NCI-H2171 (cell line): ENCODE results near the gene CHD6.

Experiments used
- DNase-seq: peaks from one replicate; lab custom pipeline; 2025; lab: John Stamatoyannopoulos, UW

The CHD6 gene

GRCh38 chr20:41393705-41394066 lies 224.5 kb downstream of the CHD6 start:
- DNase-seq, result no peak

GRCh38 chr20:41392871-41393704 lies 225.1 kb downstream of the CHD6 start:
- DNase-seq, result no peak

GRCh38 chr20:41392295-41392694 lies 225.9 kb downstream of the CHD6 start:
- DNase-seq, result no peak

GRCh38 chr20:41391587-41392001 lies 226.6 kb downstream of the CHD6 start:
- no peak for DNase-seq

GRCh38 chr20:41390889-41391288 lies 227.3 kb downstream of the CHD6 start:
- DNase-seq, result no peak

- no peak for DNase-seq
These were observed 230.7 kb downstream of the CHD6 start for GRCh38 chr20:41387444-41387851.

- DNase-seq, result no peak
These were observed 231.4 kb downstream of the CHD6 start for GRCh38 chr20:41386502-41387427.

GRCh38 chr20:41382791-41383305 lies 235.3 kb downstream of the CHD6 start:
- no peak for DNase-seq

GRCh38 chr20:41380551-41381193 lies 237.5 kb downstream of the CHD6 start:
- DNase-seq, result no peak

GRCh38 chr20:41379551-41379950 lies 238.6 kb downstream of the CHD6 start:
- no peak for DNase-seq

GRCh38 chr20:41377275-41377674 lies 240.9 kb downstream of the CHD6 start:
- no peak for DNase-seq

- DNase-seq, result no peak
These were observed 241.8 kb downstream of the CHD6 start for GRCh38 chr20:41376349-41376748.

- DNase-seq, result no peak
These were observed 242.3 kb downstream of the CHD6 start for GRCh38 chr20:41375846-41376245.

- no peak for DNase-seq
These were observed 244.0 kb downstream of the CHD6 start for GRCh38 chr20:41373931-41374920.

- DNase-seq, result no peak
These were observed 244.9 kb downstream of the CHD6 start for GRCh38 chr20:41373251-41373783.

- no peak for DNase-seq
These were observed 246.8 kb downstream of the CHD6 start for GRCh38 chr20:41371371-41371770.

GRCh38 chr20:41370176-41370575 lies 248.0 kb downstream of the CHD6 start:
- DNase-seq, result no peak

- no peak for DNase-seq
These were observed 248.5 kb downstream of the CHD6 start for GRCh38 chr20:41369673-41370072.

- DNase-seq, result no peak
These were observed 250.2 kb downstream of the CHD6 start for GRCh38 chr20:41367956-41368355.

GRCh38 chr20:41367393-41367695 lies 250.8 kb downstream of the CHD6 start:
- no peak for DNase-seq
